HL-60 (cell line): Measurements from ENCODE around the gene EXOC4.

Experiments
- CTCF ChIP-seq: IDR thresholded peaks from one replicate; pipeline ENCODE4 v1.5.1; 2011; ENCODE audit warnings: low read length, control low read depth, inconsistent platforms; ENCODE audit not compliant: insufficient read depth
- GABPA ChIP-seq: IDR thresholded peaks from 2 replicates; pipeline ENCODE4 v1.6.1; 2012; ENCODE audit warnings: low read depth
- POLR2AphosphoS5 ChIP-seq: IDR thresholded peaks from 2 replicates; pipeline ENCODE4 v1.6.1; 2012; ENCODE audit warnings: low read depth
- SPI1 ChIP-seq: IDR thresholded peaks from 2 replicates; pipeline ENCODE4 v1.6.1; 2012; ENCODE audit warnings: low read depth, mild to moderate bottlenecking, borderline replicate concordance

- TF ChIP-seq CTCF, result no peak
- no peak for TF ChIP-seq GABPA
- TF ChIP-seq POLR2AphosphoS5, result no peak
- no peak for TF ChIP-seq SPI1
These were observed 290.8 kb downstream of the EXOC4 start for GRCh38 chr7:133543657-133544056.
